CD4-positive, alpha-beta T cell treated with Interleukin-6 for 4 hours (primary cell): ENCODE results near the gene MIS12.
A peak's percentile ranks its signal among the peaks of the same experiment; 100 is the strongest.

Experiments
- DNase-seq: peaks from one replicate; pipeline ENCODE4 v3.0.0-alpha.2; 2020; ENCODE audit warnings: mixed read lengths

The MIS12 gene

DNA sequence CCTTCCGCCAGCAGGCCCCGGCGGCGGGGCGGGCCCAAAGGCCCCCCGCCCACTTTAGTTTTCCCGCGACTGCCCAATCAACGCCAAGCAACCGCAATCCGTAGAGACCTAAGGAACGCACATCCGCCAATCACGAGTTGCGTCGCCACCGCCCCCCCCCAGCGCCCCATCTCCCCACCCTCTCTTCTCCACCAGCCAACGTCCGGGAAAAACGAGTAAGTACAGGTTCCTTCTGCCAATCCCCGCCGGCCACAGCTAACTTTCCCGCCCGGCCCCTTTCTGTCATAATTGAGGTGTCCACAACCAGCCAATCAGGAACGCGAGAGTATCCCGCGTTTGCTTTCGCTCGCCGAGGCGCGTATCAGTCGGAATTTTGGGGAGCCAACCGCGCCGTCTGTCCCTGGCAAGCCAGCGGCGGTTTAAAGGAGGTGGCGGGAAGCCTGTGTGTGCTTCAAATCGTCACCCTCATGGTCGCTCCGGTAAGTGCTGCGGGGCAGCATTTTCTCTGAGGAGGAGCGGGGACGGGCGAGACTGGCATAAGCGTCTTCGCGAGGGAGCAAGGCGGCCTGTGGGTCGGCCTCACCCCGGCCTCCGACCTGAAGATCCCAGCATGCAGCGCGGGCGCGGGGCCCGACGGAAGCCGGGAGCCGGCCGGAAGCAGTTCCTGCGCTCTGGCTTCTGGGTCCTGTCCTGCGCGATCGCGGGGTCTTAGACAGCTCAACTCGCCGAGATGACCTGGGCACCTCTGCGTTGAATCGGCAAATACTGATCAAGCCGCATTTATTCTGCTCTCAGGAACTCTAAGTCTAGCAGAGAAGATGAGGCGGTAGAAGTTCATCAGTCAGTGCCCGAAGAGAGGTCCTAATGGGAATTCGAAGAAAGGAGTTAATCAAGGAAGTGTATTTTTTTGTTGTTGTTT lies at the start of gene MIS12:
TSS of gene MIS12 (plus strand) at position 361 of the 919 bp plus-strand sequence. CDS start 2,297 bp downstream, outside the sequence.
- peak; percentile 98 for DNase-seq

DNA sequence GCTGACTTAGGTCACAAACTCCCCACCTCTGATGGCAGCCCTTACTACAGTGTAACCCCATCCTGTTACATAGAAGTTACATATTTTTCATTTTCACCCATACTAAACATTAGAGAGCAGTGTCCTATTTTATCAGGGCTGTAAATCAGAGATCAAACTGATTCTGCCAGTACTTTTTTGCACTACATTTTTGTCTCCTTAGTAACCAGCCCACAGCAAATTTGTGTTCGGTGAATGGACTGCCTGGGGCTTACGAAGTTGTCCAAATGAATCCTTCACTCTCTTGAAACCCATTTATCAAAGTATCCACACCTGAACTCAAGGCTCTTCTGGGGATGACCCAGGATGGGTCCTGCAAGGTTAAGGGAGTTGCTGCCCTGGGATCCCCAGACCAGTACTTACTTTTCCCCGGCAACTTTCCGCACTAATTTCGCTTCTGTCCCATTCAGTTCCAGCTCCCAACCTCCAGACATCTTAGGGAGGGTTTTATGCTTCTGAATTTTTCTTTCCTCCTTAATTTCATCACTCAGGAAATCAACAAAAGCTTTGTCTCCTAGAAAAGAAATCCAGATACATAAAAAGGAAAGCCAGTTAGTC lies 48.5 kb upstream of the MIS12 start:
- no peak for DNase-seq

- peak; percentile 93 for DNase-seq
Measured at GRCh38 chr17:5438716-5439445, 47.5 kb upstream of the MIS12 start, which contains the start of gene C1QBP. Gene C1QBP, minus strand, starts transcription at chr17:5439155. Its CDS starts 82 bp downstream, at chr17:5439073.

- DNase-seq: no peak
Measured at GRCh38 chr17:5439446-5439764, 47.0 kb upstream of the MIS12 start.

GRCh38 chr17:5443728-5444127 lies 42.6 kb upstream of the MIS12 start:
- no peak for DNase-seq

GRCh38 chr17:5444209-5444608 lies 42.2 kb upstream of the MIS12 start:
- DNase-seq: no peak

- DNase-seq: no peak
Measured at GRCh38 chr17:5446786-5447185, 39.6 kb upstream of the MIS12 start.

DNA sequence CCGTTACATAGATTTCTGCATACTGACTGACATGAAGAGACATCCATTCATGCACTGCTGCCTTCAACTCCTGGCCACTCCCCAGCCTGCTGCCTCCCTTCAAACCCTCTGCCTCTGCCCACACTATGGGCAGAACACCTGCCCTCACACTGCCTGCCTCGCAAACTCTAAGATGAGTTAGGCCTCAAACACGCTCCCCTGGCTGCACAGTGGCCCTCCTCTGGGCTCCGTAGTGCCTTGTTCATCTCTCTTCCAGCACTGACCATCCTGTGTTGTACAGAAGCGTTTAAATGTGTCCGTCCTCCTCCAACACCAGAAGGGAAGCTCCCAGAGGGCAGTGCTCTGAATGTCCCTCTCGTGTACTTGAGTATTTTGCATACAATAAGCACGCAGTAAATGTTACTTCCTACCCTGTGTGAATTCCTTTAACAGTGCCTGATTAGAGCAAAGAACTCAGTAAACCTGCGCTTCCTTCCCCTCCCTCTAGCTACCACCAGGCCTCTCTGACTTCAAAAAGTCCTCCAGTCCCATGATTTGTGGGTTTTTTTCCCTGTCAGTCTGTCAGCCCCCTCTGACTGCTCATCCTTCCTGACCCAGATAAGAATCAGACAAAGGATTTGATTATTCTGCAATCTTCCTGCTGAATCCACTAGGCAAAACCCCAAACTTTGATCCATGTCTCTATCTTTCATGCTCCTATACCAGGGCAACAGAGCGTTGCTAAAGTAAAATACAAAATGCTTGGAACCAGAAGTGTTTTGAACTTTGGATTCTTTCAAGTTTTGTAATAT lies 21.5 kb upstream of the MIS12 start:
- no peak for DNase-seq

DNA sequence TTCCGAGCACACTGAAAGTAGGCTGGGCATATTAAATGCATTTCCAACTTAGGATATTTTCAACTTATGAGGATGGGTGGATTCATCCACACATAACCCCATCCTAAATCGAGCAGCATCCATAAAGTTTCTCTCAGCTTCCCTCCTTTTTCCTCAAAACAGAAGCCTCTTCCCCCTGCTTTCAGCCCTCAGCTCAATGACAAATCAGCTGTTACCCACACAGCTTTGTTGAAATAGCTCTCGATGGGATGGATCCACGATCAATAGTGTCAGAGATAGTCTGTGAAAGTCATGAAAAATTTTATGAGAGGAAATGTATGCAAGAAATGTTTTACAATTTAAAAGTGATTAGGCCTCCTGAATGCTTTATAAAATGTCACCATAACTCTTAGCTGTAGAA lies 20.1 kb upstream of the MIS12 start:
- no peak for DNase-seq

DNA sequence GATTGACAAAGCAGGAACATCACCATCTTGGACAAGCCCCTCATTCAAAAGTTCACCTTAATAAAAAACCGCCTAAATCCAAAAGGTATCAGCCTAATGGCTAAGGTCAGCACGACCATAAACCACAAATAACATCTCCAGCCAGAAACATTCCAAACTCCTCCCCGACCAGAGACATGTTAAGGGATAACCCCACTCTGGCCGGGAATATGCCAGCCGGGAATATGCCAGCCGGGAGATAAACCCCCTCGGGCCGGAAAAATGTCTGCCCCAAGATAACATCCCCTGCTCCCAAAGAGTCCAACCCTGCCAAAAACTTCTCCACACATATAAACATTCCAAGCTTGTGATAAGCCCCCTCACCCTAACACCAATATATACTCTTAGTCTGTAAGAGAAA lies 18.9 kb upstream of the MIS12 start:
- DNase-seq: no peak

DNA sequence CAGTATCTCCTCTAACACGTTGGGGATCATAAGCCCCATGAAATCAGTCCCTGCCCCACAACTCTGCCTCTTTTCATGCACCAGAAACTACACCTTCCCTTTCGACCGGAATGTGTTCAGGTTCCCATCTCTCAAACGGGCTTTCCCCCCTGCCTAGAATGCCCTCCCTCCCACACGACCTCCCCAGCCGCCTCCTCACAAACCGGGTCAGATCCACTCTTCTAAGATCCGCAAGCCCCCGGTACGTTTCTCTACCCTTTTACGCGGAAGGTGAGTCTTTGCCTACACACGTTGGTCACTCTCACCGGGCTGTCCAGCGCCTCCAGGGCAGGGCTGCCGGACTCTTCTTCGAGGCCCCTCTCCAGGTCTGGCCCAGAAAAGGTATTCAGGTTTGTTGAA lies 18.3 kb upstream of the MIS12 start:
- no peak for DNase-seq

DNA sequence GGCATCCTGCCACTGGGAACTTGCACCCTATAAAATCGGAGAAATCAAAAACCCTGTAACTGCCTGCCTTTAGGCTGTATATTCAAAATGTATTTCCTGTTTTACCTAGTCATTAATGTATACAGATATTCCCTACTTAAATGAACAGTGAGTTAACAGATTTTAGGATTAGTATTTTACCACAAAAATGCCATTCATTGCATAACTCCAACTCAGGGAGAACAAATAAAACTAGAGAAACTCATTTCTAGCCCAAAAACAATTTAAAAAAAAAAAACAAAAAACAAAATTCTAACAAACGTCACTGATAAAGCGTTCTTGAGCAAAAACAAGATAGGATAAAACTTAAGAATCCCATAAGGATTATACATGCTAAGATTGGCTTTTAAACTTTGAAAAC lies 13.9 kb upstream of the MIS12 start:
- DNase-seq: no peak

- no peak for DNase-seq
Measured at GRCh38 chr17:5473906-5474305, 12.5 kb upstream of the MIS12 start.

GRCh38 chr17:5478992-5479391 lies 7.4 kb upstream of the MIS12 start:
- no peak for DNase-seq

- DNase-seq: no peak
Measured at GRCh38 chr17:5480962-5481361, 5.4 kb upstream of the MIS12 start.

DNA sequence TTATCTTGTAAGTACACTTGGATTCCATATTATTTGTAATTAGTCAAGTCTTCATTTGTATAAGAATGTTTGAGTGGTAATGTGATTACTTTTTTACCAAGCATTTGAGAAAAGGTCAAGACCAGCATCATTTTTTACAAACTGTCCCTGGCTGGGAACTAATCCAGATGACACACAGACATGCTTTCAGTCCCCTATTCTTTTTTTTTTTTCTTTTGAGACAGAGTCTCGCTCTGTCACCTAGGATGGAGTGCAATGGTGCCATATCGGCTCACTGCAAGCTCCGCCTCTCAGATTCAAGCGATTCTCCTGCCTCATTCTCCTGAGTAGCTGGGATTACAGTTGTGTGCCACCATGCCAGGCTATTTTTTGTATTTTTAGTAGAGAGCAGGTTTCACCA lies 4.9 kb upstream of the MIS12 start:
- DNase-seq: no peak

DNA sequence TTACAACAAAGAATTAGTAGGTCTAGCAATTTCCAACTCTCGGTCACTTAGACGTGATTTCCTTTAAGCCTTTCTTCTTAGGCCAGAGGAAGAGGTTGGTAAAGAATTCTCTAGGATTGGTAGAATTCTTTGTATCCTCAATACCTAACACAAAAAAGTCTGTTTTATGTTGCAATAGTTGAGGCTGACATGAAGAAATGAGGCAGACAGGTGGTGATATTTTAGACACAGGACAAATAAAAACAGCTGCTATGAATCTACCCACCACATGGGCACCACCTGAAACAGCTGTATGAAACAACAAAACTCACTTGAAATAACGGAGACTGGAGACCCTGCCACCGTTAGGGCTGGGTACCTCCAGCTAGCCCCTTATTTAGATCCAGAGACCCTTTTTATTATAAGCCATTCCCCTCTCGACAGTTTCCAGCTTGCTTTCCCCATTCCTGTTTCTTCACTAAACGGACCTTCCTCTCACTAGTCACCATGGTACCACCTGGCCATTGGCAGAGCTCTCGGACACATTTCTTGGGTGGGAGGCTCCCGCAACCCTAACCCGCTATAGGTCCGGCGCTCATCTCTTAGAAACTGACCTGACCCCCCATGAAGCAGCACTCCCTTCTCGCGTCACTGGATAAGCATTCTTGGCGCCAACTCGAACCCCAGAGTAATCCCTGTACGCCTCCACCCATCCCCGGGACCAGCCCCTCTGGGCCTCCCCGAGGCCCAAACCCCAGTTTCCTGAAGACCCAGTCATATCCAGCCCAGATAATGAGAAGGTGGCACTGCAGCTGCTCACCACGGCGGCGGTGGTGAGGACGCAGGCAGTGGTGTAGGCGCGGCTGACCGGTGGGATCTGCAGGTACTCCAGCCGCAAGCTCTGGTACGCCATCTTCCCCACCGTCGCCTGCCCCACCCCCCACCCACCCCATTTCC lies 828 bp upstream of the MIS12 start, which contains the start of gene DERL2:
TSS of gene DERL2 (minus strand) at position 909 of the 936 bp plus-strand sequence. CDS start at position 892, 17 bp downstream.
- DNase-seq: no peak

GRCh38 chr17:5488752-5489151 lies 2.4 kb downstream of the MIS12 start:
- no peak for DNase-seq

GRCh38 chr17:5492970-5493369 lies 6.6 kb downstream of the MIS12 start:
- no peak for DNase-seq

DNA sequence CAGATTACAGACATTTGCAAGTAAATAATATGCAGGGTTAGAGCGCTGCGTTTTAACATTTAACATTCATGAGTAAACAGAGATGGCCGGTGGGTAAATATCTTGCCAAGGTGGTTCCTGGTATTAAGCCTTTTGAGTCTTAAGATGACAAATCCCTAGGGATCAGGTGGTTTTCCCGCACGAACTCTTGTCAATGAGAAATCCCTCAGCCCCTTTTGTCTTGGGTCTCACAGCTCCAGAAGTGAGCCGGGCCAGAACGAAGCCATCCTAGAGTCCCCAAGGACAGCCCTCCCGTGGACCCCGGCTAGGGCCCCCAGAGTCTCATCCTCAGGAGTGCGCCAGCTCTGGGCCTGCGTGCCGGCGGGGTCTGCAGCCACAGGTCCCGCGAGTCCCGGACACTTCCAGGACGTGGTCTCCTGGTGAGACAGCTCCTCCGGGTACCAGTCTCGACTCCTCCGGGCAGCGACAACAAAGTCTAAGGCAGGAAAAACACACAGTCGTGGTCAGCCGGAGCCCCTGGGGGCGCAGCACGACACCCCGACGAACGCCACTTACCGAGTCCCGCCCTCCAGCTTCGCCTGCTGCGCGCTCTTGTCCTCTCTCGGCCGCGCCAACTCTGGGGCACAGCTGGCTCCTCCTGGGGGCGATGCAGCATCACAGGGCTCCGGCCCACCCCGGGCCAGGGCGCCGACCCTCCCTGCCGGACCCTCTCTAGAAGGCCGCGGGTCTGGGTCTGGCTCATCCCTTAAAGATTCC lies 13.3 kb downstream of the MIS12 start:
- DNase-seq: no peak

- DNase-seq: no peak
Measured at GRCh38 chr17:5500247-5500588, 13.9 kb downstream of the MIS12 start.
